HepG2 (cell line): ENCODE results near the gene TMPO. TPM values are rescaled to one million over a fixed set of nuclear protein-coding genes. Genes with fewer than 3 reads are reported as not detected.

ENCODE experiments used
- CREB1 ChIP-seq, 2 experiments: fragments of 450-650 bp in 1 of 2; IDR thresholded peaks; 2 replicates each; pipeline ENCODE4 v1.6.1; 2016 to 2017; ENCODE audit warnings: control low read depth in 1 of 2, mild to moderate bottlenecking in 1 of 2, missing compliant biosample characterization in 1 of 2, missing genetic modification characterization in 1 of 2
- HDAC6 ChIP-seq: fragments of 200-600 bp; sonication (generic); IDR thresholded peaks from 2 replicates; pipeline ENCODE4 v1.7.0; 2017; ENCODE audit warnings: mild to moderate bottlenecking, antibody characterized with exemption, low read length, low read depth
- SMAD1 ChIP-seq: sonication (generic); formaldehyde crosslinking; IDR thresholded peaks from 2 replicates; pipeline ENCODE4 v1.4.0; 2020; ENCODE audit warnings: missing genetic modification reagents, low read depth, mild to moderate bottlenecking, borderline replicate concordance
- TOPORS ChIP-seq: sonication (generic); formaldehyde crosslinking; IDR thresholded peaks from 2 replicates; pipeline ENCODE4 v1.8.0; 2023; ENCODE audit warnings: mild to moderate bottlenecking, missing genetic modification reagents
- ZNF331 ChIP-seq: sonication (generic); formaldehyde crosslinking; IDR thresholded peaks from 2 replicates; pipeline ENCODE4 v1.4.0; 2020; ENCODE audit warnings: missing genetic modification reagents
- polyA plus RNA-seq, 8 experiments: library from polyadenylated mRNA; depleted of rRNA in 3 of 8; stranded (reverse) in 7 of 8; unstranded in 1 of 8; fragments of >200 nt; fragmentation: Illumina TruSeq in 4 of 8; extraction: Trizol in 4 of 8; gene quantifications; 2 replicates each; pipeline versions ENCODE4 v1.2.1 to v1.2.3, GENCODE V29; 2011 to 2016; ENCODE audit warnings: low read depth in 4 of 8, missing spikeins in 1 of 8, mixed read lengths in 1 of 8; ENCODE audit not compliant: insufficient read depth in 1 of 8
- total RNA-seq, 5 experiments: library from RNA; depleted of rRNA; stranded (reverse); fragments of >200 nt; fragmentation: Illumina TruSeq; extraction: Trizol; gene quantifications; 2 replicates each; pipeline ENCODE4 v1.2.3, GENCODE V29; 2016; ENCODE audit warnings: low read depth in 1 of 5
- TF ChIP-seq, protein P1 (sequence below): sonication (generic); formaldehyde crosslinking; IDR thresholded peaks from 2 replicates; pipeline ENCODE4 v1.4.0; 2020; ENCODE audit warnings: missing genetic modification reagents, borderline replicate concordance
- TF ChIP-seq, protein P2 (sequence below): sonication (generic); formaldehyde crosslinking; IDR thresholded peaks from 2 replicates; pipeline ENCODE4 v1.5.0; 2020; ENCODE audit warnings: mild to moderate bottlenecking, missing genetic modification reagents
- TF ChIP-seq, protein P3 (sequence below): sonication (generic); formaldehyde crosslinking; IDR thresholded peaks from 2 replicates; pipeline ENCODE4 v1.8.0; 2022; ENCODE audit warnings: mild to moderate bottlenecking, missing genetic modification reagents; ENCODE audit not compliant: insufficient replicate concordance

TMPO gene
- total and polyA plus RNA-seq, 2 of the 13 experiments (the other 11 are each of a cell fraction or from before 2014, with no cell fraction given): 24.2 to 167 TPM

DNA sequence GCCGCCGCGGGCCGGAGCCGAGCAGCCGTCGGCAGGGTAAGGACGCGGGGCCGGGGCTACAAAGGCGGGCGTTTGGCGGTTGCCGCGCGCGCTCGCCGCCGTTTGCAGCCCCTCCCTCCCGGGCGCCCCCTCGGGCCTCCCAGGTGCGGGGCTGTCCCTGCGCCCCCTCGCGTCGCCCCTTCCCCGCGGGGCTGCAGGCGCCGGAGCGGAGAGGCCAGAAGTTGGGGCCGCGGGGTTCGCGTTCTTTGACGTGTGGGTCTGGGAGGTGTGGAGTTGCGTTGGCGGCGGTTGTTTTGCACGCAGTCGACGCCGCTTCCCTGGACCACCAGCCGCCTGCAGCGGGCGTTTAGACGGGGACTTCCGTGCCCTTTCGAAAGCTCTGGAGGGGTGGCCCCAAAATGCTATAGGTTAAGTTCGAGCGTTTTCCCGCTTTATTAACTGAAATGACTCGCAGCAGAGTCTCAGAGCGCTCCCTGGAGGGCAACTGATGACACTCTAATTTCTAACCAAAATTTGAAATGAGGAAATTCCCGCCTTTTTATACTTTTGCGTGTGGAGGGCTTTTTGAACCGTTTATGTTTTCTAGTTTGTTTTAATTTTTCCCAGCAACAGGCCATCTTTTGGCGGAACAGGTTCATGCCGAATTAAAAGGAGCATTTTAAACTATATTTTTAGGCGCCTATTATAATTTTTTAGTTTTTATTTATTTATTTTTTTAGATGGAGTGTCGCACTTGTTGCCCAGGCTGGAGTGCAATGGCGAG, 902 bp downstream of the TMPO start (continued):
- TF ChIP-seq, protein P1, sequence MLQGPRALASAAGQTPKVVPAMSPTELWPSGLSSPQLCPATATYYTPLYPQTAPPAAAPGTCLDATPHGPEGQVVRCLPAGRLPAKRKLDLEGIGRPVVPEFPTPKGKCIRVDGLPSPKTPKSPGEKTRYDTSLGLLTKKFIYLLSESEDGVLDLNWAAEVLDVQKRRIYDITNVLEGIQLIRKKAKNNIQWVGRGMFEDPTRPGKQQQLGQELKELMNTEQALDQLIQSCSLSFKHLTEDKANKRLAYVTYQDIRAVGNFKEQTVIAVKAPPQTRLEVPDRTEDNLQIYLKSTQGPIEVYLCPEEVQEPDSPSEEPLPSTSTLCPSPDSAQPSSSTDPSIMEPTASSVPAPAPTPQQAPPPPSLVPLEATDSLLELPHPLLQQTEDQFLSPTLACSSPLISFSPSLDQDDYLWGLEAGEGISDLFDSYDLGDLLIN (CRISPR knock-in tag): peak; percentile 77; the same call in 1 of the 2 replicates
- TF ChIP-seq, protein P2, sequence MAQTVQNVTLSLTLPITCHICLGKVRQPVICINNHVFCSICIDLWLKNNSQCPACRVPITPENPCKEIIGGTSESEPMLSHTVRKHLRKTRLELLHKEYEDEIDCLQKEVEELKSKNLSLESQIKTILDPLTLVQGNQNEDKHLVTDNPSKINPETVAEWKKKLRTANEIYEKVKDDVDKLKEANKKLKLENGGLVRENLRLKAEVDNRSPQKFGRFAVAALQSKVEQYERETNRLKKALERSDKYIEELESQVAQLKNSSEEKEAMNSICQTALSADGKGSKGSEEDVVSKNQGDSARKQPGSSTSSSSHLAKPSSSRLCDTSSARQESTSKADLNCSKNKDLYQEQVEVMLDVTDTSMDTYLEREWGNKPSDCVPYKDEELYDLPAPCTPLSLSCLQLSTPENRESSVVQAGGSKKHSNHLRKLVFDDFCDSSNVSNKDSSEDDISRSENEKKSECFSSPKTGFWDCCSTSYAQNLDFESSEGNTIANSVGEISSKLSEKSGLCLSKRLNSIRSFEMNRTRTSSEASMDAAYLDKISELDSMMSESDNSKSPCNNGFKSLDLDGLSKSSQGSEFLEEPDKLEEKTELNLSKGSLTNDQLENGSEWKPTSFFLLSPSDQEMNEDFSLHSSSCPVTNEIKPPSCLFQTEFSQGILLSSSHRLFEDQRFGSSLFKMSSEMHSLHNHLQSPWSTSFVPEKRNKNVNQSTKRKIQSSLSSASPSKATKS (CRISPR knock-in tag): no peak
- peak; percentile 52; the same call in 1 of the 2 replicates for TF ChIP-seq ZNF331
- peak; percentile 13; the same call in 1 of the 2 replicates for TF ChIP-seq CREB1 (IDR thresholded peaks at IDR 0.05)
- 0 out of 2 replicates have a peak, but pooled peaks have one; percentile 20 for TF ChIP-seq CREB1 (CRISPR knock-in tag; IDR thresholded peaks at IDR 0.05)
- no peak for TF ChIP-seq HDAC6
- TF ChIP-seq TOPORS (CRISPR knock-in tag): peak; percentile 43; the same call in 1 of the 2 replicates
- no peak for TF ChIP-seq SMAD1
- TF ChIP-seq, protein P3, sequence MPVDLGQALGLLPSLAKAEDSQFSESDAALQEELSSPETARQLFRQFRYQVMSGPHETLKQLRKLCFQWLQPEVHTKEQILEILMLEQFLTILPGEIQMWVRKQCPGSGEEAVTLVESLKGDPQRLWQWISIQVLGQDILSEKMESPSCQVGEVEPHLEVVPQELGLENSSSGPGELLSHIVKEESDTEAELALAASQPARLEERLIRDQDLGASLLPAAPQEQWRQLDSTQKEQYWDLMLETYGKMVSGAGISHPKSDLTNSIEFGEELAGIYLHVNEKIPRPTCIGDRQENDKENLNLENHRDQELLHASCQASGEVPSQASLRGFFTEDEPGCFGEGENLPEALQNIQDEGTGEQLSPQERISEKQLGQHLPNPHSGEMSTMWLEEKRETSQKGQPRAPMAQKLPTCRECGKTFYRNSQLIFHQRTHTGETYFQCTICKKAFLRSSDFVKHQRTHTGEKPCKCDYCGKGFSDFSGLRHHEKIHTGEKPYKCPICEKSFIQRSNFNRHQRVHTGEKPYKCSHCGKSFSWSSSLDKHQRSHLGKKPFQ (CRISPR knock-in tag): peak; percentile 43
